ENCODE data around the gene DPM3. TPM values are rescaled to one million over a fixed set of nuclear protein-coding genes. Genes with fewer than 3 reads are reported as not detected.
A peak's percentile ranks its signal among the peaks of the same experiment; 100 is the strongest.
"Not testable (repeated sequence)": the region's sequence is repeated elsewhere in the genome, so short reads cannot be mapped to it uniquely, and the experiment has no call there.

The DPM3 gene
- total RNA-seq, 1 donor from 2014 or later, result 43.7 TPM

GRCh38 chr1:155172732-155173477 is 32.6 kb upstream of the DPM3 start, which contains the start of gene KRTCAP2:
KRTCAP2 (minus strand) TSS chr1:155173304; CDS start chr1:155173224, 80 bp downstream.
- intact Hi-C loops (cut with micrococcal nuclease), result loop anchor here (1.0 to 10.0 kb wide), 11 partner anchors 33 to 574 kb away; partner anchors contain the start of genes ADAR, DPM3, EFNA4 and MTX1
- Mint-ChIP-seq H3K27me3 (ENCODE audit: insufficient read depth) (no peaks in the 10 kb centered on the region), H3K4me1 (ENCODE audit: low read depth) (peaks cover 49% of the 10 kb centered on the region), H3K4me3 (peak within 1 kb of the TSS; percentile 96), H3K27ac (peak within 1 kb of the TSS; percentile 97), H3K36me3 (ENCODE audit: low read depth) (peaks cover 30% of the 10 kb centered on the region), H3K9me3 (no peaks in the 10 kb centered on the region)
- peak; percentile 94 for DNase-seq (ENCODE audit: low spot score)

- no peak for DNase-seq (ENCODE audit: low spot score)
- Mint-ChIP-seq H3K27ac (peak overlapping the region; percentile 97), H3K4me3 (peak overlapping the region; percentile 96), H3K4me1 (ENCODE audit: low read depth) (peaks cover 53% of the 10 kb centered on the region), H3K36me3 (ENCODE audit: low read depth) (peaks cover 24% of the 10 kb centered on the region), H3K9me3 (no peaks in the 10 kb centered on the region), H3K27me3 (ENCODE audit: insufficient read depth) (peaks cover 2% of the 10 kb centered on the region)
- intact Hi-C loops (cut with micrococcal nuclease), result loop anchor here (1.0 to 10.0 kb wide), 5 partner anchors 72 to 575 kb away; partner anchors contain the start of gene ADAR
Observed at GRCh38 chr1:155171836-155172731, 31.8 kb upstream of the DPM3 start.

GRCh38 chr1:155170806-155171205 is 30.5 kb upstream of the DPM3 start:
- no peak for DNase-seq (ENCODE audit: low spot score)
- Mint-ChIP-seq H3K4me3 (peak overlapping the region; percentile 96), H3K36me3 (ENCODE audit: low read depth) (peaks cover 18% of the 10 kb centered on the region), H3K27me3 (ENCODE audit: insufficient read depth) (peaks cover 3% of the 10 kb centered on the region), H3K9me3 (no peaks in the 10 kb centered on the region), H3K4me1 (ENCODE audit: low read depth) (peaks cover 46% of the 10 kb centered on the region), H3K27ac (no peak overlapping the region)
- intact Hi-C loops (cut with micrococcal nuclease), result loop anchor here (5.0 to 10.0 kb wide), 3 partner anchors 164 to 576 kb away; partner anchors contain the start of gene ADAR

GRCh38 chr1:155170101-155170785 is 29.9 kb upstream of the DPM3 start:
- H3K36me3 Mint-ChIP-seq (ENCODE audit: low read depth), result peaks cover 18% of the 10 kb centered on the region
- H3K27me3 Mint-ChIP-seq (ENCODE audit: insufficient read depth), result peaks cover 4% of the 10 kb centered on the region
- intact Hi-C loops (cut with micrococcal nuclease), result loop anchor here (5.0 to 10.0 kb wide), 3 partner anchors 163 to 577 kb away; partner anchors contain the start of gene ADAR
- no peak overlapping the region for H3K27ac Mint-ChIP-seq
- H3K4me1 Mint-ChIP-seq (ENCODE audit: low read depth), result peaks cover 42% of the 10 kb centered on the region
- H3K4me3 Mint-ChIP-seq, result peak overlapping the region; percentile 76
- DNase-seq (ENCODE audit: low spot score), result no peak
- H3K9me3 Mint-ChIP-seq, result no peaks in the 10 kb centered on the region

GRCh38 chr1:155169541-155169940 is 29.2 kb upstream of the DPM3 start:
- Mint-ChIP-seq H3K9me3 (no peaks in the 10 kb centered on the region), H3K27me3 (ENCODE audit: insufficient read depth) (peaks cover 4% of the 10 kb centered on the region), H3K27ac (no peak overlapping the region), H3K36me3 (ENCODE audit: low read depth) (peaks cover 18% of the 10 kb centered on the region), H3K4me1 (ENCODE audit: low read depth) (peaks cover 35% of the 10 kb centered on the region), H3K4me3 (no peak overlapping the region)
- intact Hi-C loops (cut with micrococcal nuclease), result loop anchor here (5.0 kb wide), 1 partner anchor 42 kb away; the partner anchor contains the start of gene EFNA1
- DNase-seq (ENCODE audit: low spot score), result no peak

- Mint-ChIP-seq H3K9me3 (no peaks in the 10 kb centered on the region), H3K4me3 (no peak overlapping the region), H3K36me3 (ENCODE audit: low read depth) (peaks cover 18% of the 10 kb centered on the region), H3K27me3 (ENCODE audit: insufficient read depth) (peaks cover 8% of the 10 kb centered on the region), H3K27ac (no peak overlapping the region), H3K4me1 (ENCODE audit: low read depth) (peaks cover 34% of the 10 kb centered on the region)
- DNase-seq (ENCODE audit: low spot score), result no peak
- intact Hi-C loops (cut with micrococcal nuclease), result loop anchor here (1.0 to 5.0 kb wide), 2 partner anchors 41 to 82 kb away; partner anchors contain the start of gene EFNA1
Observed at GRCh38 chr1:155168456-155169210, 28.3 kb upstream of the DPM3 start.

GRCh38 chr1:155168105-155168445 is 27.7 kb upstream of the DPM3 start:
- DNase-seq (ENCODE audit: low spot score); H3K4me3 Mint-ChIP-seq; H3K9me3 Mint-ChIP-seq; H3K27me3 Mint-ChIP-seq (ENCODE audit: insufficient read depth); H3K27ac Mint-ChIP-seq: not testable (repeated sequence)
- intact Hi-C loops (cut with micrococcal nuclease), result loop anchor here (1.0 to 5.0 kb wide), 2 partner anchors 41 to 82 kb away; partner anchors contain the start of gene EFNA1
- peaks cover 17% of the 10 kb centered on the region for H3K36me3 Mint-ChIP-seq (ENCODE audit: low read depth)
- H3K4me1 Mint-ChIP-seq (ENCODE audit: low read depth), result peaks cover 28% of the 10 kb centered on the region

GRCh38 chr1:155167166-155168104 is 27.1 kb upstream of the DPM3 start:
- peak overlapping the region; percentile 53 for H3K4me3 Mint-ChIP-seq
- H3K4me1 Mint-ChIP-seq (ENCODE audit: low read depth), result peaks cover 25% of the 10 kb centered on the region
- peak; percentile 77 for DNase-seq (ENCODE audit: low spot score)
- peaks cover 16% of the 10 kb centered on the region for H3K36me3 Mint-ChIP-seq (ENCODE audit: low read depth)
- H3K9me3 Mint-ChIP-seq, result no peaks in the 10 kb centered on the region
- H3K27ac Mint-ChIP-seq, result peak overlapping the region; percentile 61
- peaks cover 8% of the 10 kb centered on the region for H3K27me3 Mint-ChIP-seq (ENCODE audit: insufficient read depth)
- intact Hi-C loops (cut with micrococcal nuclease), result loop anchor here (1.0 to 5.0 kb wide), 3 partner anchors 40 to 81 kb away; partner anchors contain the start of gene EFNA1

GRCh38 chr1:155166471-155167165 is 26.3 kb upstream of the DPM3 start:
- Mint-ChIP-seq H3K27me3 (ENCODE audit: insufficient read depth) (peaks cover 8% of the 10 kb centered on the region), H3K9me3 (no peaks in the 10 kb centered on the region), H3K27ac (no peak overlapping the region), H3K36me3 (ENCODE audit: low read depth) (peaks cover 14% of the 10 kb centered on the region), H3K4me3 (no peak overlapping the region), H3K4me1 (ENCODE audit: low read depth) (peaks cover 18% of the 10 kb centered on the region)
- intact Hi-C loops (cut with micrococcal nuclease), result loop anchor here (1.0 to 5.0 kb wide), 2 partner anchors 39 to 75 kb away; partner anchors contain the start of gene EFNA1
- no peak for DNase-seq (ENCODE audit: low spot score)

- H3K9me3 Mint-ChIP-seq, result no peaks in the 10 kb centered on the region
- peaks cover 11% of the 10 kb centered on the region for H3K36me3 Mint-ChIP-seq (ENCODE audit: low read depth)
- H3K4me3 Mint-ChIP-seq, result no peak overlapping the region
- H3K27ac Mint-ChIP-seq, result no peak overlapping the region
- peaks cover 18% of the 10 kb centered on the region for H3K4me1 Mint-ChIP-seq (ENCODE audit: low read depth)
- intact Hi-C loops (cut with micrococcal nuclease), result loop anchor here (5.0 kb wide), 1 partner anchor 39 kb away; the partner anchor contains the start of gene EFNA1
- no peak for DNase-seq (ENCODE audit: low spot score)
- peaks cover 8% of the 10 kb centered on the region for H3K27me3 Mint-ChIP-seq (ENCODE audit: insufficient read depth)
Observed at GRCh38 chr1:155166051-155166470, 25.7 kb upstream of the DPM3 start.
